ENCODE measurements around the gene CCDC9. TPM values are rescaled to one million over a fixed set of nuclear protein-coding genes. Genes with fewer than 3 reads are reported as not detected.

CCDC9 gene
- total and polyA plus RNA-seq, 2 of the 13 experiments (the other 11 are each of a cell fraction or from before 2014, with no cell fraction given): 2.9 to 6.3 TPM

DNA sequence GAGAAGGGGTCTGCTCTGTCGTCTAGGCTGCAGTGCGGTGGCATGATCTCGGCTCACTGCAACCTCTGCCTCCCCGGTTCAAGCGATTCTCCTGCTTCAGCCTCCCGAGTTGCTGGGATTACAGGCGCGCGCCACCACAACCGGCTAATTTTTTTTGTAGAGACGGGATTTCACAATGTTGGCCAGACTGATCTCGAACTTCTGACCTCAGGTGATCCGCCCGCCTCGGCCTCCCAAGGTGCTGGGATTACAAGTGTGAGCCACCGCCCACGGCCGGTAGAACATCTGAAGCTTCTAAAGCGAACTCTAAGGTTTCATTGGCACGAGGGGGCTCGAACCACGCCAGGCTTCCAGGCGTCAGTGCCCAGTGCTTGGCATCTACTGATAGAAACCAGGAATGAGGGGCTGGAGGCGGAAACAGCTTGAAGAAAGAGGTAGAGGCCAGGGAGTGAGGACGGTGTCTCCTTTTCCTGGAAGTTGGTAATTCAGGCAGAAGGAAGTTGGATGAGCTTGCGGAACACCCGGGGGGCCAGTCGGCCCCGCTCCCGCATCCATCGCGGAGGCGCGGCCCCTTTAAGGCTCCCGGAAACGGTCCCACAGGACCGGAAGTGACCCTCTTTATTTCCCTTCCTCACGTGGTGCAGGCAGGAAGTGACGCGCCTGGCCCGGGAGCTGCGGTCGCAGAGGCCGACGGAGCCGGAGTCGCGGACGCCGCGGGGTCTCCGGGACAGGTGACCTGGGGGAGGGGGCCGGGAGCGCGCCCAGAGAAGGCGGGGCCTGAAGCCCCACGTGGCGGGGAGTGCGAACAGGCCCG is at the start of gene CCDC9 (continued):
- TF ChIP-seq, protein P1, sequence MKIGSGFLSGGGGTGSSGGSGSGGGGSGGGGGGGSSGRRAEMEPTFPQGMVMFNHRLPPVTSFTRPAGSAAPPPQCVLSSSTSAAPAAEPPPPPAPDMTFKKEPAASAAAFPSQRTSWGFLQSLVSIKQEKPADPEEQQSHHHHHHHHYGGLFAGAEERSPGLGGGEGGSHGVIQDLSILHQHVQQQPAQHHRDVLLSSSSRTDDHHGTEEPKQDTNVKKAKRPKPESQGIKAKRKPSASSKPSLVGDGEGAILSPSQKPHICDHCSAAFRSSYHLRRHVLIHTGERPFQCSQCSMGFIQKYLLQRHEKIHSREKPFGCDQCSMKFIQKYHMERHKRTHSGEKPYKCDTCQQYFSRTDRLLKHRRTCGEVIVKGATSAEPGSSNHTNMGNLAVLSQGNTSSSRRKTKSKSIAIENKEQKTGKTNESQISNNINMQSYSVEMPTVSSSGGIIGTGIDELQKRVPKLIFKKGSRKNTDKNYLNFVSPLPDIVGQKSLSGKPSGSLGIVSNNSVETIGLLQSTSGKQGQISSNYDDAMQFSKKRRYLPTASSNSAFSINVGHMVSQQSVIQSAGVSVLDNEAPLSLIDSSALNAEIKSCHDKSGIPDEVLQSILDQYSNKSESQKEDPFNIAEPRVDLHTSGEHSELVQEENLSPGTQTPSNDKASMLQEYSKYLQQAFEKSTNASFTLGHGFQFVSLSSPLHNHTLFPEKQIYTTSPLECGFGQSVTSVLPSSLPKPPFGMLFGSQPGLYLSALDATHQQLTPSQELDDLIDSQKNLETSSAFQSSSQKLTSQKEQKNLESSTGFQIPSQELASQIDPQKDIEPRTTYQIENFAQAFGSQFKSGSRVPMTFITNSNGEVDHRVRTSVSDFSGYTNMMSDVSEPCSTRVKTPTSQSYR (CRISPR knock-in tag; IDR thresholded peaks at IDR 0.05; ENCODE audit: borderline replicate concordance): peak; percentile 52; the same call in 1 of the 2 replicates
- peak; percentile 78; the same call in 1 of the 2 replicates for TF ChIP-seq ETV5 (CRISPR knock-in tag; IDR thresholded peaks at IDR 0.05; ENCODE audit: borderline replicate concordance)
- TF ChIP-seq ZNF12 (CRISPR knock-in tag; IDR thresholded peaks at IDR 0.05): no peak
- no peak for TF ChIP-seq BRCA1 (CRISPR knock-in tag; IDR thresholded peaks at IDR 0.05)
- TF ChIP-seq, protein P2, sequence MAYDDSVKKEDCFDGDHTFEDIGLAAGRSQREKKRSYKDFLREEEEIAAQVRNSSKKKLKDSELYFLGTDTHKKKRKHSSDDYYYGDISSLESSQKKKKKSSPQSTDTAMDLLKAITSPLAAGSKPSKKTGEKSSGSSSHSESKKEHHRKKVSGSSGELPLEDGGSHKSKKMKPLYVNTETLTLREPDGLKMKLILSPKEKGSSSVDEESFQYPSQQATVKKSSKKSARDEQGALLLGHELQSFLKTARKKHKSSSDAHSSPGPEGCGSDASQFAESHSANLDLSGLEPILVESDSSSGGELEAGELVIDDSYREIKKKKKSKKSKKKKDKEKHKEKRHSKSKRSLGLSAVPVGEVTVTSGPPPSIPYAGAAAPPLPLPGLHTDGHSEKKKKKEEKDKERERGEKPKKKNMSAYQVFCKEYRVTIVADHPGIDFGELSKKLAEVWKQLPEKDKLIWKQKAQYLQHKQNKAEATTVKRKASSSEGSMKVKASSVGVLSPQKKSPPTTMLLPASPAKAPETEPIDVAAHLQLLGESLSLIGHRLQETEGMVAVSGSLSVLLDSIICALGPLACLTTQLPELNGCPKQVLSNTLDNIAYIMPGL (CRISPR knock-in tag; IDR thresholded peaks at IDR 0.05; ENCODE audit: borderline replicate concordance in 1 of 2, low read depth in 1 of 2): peak; percentile 38 to 42; a peak in 3 of 4 replicates
- no peak for TF ChIP-seq ZNF160 (CRISPR knock-in tag; IDR thresholded peaks at IDR 0.05)
- no peak for TF ChIP-seq JARID2 (CRISPR knock-in tag; IDR thresholded peaks at IDR 0.05; ENCODE audit: insufficient replicate concordance)
- TF ChIP-seq, protein P3, sequence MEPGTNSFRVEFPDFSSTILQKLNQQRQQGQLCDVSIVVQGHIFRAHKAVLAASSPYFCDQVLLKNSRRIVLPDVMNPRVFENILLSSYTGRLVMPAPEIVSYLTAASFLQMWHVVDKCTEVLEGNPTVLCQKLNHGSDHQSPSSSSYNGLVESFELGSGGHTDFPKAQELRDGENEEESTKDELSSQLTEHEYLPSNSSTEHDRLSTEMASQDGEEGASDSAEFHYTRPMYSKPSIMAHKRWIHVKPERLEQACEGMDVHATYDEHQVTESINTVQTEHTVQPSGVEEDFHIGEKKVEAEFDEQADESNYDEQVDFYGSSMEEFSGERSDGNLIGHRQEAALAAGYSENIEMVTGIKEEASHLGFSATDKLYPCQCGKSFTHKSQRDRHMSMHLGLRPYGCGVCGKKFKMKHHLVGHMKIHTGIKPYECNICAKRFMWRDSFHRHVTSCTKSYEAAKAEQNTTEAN (CRISPR knock-in tag; conservative IDR thresholded peaks at IDR 0.05): no peak
- TF ChIP-seq, protein P4, sequence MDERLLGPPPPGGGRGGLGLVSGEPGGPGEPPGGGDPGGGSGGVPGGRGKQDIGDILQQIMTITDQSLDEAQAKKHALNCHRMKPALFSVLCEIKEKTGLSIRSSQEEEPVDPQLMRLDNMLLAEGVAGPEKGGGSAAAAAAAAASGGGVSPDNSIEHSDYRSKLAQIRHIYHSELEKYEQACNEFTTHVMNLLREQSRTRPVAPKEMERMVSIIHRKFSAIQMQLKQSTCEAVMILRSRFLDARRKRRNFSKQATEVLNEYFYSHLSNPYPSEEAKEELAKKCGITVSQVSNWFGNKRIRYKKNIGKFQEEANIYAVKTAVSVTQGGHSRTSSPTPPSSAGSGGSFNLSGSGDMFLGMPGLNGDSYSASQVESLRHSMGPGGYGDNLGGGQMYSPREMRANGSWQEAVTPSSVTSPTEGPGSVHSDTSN (CRISPR knock-in tag; IDR thresholded peaks at IDR 0.05): no peak
- no peak for TF ChIP-seq RCOR2 (CRISPR knock-in tag; IDR thresholded peaks at IDR 0.05)
- no peak for TF ChIP-seq ATF7-NPFF (CRISPR knock-in tag; IDR thresholded peaks at IDR 0.05; ENCODE audit: low read depth)
- TF ChIP-seq JUND (CRISPR knock-in tag; IDR thresholded peaks at IDR 0.05): no peak
- no peak for TF ChIP-seq CC2D1A (CRISPR knock-in tag; IDR thresholded peaks at IDR 0.05)
- TF ChIP-seq FOSL1 (CRISPR knock-in tag; IDR thresholded peaks at IDR 0.05; ENCODE audit: borderline replicate concordance): no peak
- TF ChIP-seq, protein P5, sequence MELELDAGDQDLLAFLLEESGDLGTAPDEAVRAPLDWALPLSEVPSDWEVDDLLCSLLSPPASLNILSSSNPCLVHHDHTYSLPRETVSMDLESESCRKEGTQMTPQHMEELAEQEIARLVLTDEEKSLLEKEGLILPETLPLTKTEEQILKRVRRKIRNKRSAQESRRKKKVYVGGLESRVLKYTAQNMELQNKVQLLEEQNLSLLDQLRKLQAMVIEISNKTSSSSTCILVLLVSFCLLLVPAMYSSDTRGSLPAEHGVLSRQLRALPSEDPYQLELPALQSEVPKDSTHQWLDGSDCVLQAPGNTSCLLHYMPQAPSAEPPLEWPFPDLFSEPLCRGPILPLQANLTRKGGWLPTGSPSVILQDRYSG (CRISPR knock-in tag; IDR thresholded peaks at IDR 0.05): no peak
- TF ChIP-seq PHF8 (CRISPR knock-in tag; IDR thresholded peaks at IDR 0.05): peak; percentile 71
- TF ChIP-seq ZNF841 (CRISPR knock-in tag; IDR thresholded peaks at IDR 0.05; ENCODE audit: borderline replicate concordance): no peak
- peak; percentile 70 for TF ChIP-seq DMAP1 (CRISPR knock-in tag; IDR thresholded peaks at IDR 0.05)
- TF ChIP-seq NFKB2 (CRISPR knock-in tag; IDR thresholded peaks at IDR 0.05; ENCODE audit: borderline replicate concordance): no peak
